ENCODE measurements around the gene RNF146.

GRCh38 chr6:127288705-127289104 is 22.0 kb downstream of the RNF146 start:
- TF ChIP-seq, protein P1, sequence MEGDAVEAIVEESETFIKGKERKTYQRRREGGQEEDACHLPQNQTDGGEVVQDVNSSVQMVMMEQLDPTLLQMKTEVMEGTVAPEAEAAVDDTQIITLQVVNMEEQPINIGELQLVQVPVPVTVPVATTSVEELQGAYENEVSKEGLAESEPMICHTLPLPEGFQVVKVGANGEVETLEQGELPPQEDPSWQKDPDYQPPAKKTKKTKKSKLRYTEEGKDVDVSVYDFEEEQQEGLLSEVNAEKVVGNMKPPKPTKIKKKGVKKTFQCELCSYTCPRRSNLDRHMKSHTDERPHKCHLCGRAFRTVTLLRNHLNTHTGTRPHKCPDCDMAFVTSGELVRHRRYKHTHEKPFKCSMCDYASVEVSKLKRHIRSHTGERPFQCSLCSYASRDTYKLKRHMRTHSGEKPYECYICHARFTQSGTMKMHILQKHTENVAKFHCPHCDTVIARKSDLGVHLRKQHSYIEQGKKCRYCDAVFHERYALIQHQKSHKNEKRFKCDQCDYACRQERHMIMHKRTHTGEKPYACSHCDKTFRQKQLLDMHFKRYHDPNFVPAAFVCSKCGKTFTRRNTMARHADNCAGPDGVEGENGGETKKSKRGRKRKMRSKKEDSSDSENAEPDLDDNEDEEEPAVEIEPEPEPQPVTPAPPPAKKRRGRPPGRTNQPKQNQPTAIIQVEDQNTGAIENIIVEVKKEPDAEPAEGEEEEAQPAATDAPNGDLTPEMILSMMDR (conservative IDR thresholded peaks at IDR 0.05), result no peak
- no peak for TF ChIP-seq ZFX (IDR thresholded peaks at IDR 0.05)

Data from C4-2B (cell line).